K562 (cell line): Measurements from ENCODE around the gene MAN1A1. TPM values are rescaled to one million over a fixed set of nuclear protein-coding genes. Genes with fewer than 3 reads are reported as not detected.

ENCODE experiments used
- GABPB2 ChIP-seq: fragments of 250-450 bp; sonication (Bioruptor Pico); conservative IDR thresholded peaks from 2 replicates; pipeline ENCODE4 v1.5.1; 2021; ENCODE audit warnings: mild to moderate bottlenecking
- IRF2 ChIP-seq: sonication (generic); formaldehyde crosslinking; IDR thresholded peaks from 2 replicates; pipeline ENCODE4 v1.8.1; 2022; ENCODE audit warnings: mild to moderate bottlenecking, missing genetic modification reagents
- LCOR ChIP-seq: sonication (generic); formaldehyde crosslinking; IDR thresholded peaks from 2 replicates; pipeline ENCODE4 v1.8.0; 2022; ENCODE audit warnings: mild to moderate bottlenecking, missing genetic modification reagents
- LEF1 ChIP-seq: fragments of 450-650 bp; IDR thresholded peaks from 2 replicates; pipeline ENCODE4 v1.6.1; 2016; ENCODE audit warnings: mild to moderate bottlenecking
- MYNN ChIP-seq, 2 experiments: sonication (generic); formaldehyde crosslinking in 1 of 2; IDR thresholded peaks; 2 replicates each; pipeline versions ENCODE4 v1.5.0 to v1.6.1; 2016 to 2020; ENCODE audit warnings: antibody characterized with exemption in 1 of 2, missing genetic modification reagents in 1 of 2
- PRPF4 ChIP-seq: fragments of 200-400 bp; formaldehyde crosslinking; IDR thresholded peaks from one replicate; pipeline ENCODE4 v1.6.1; 2017; ENCODE audit warnings: low read length, low read depth, mild to moderate bottlenecking; ENCODE audit not compliant: insufficient read depth, poor library complexity, severe bottlenecking
- RBBP5 ChIP-seq: fragments of 200-600 bp; sonication (generic); IDR thresholded peaks from 2 replicates; pipeline ENCODE4 v1.6.1; 2012; ENCODE audit warnings: borderline replicate concordance, mild to moderate bottlenecking, low read length, control low read depth, inconsistent platforms; ENCODE audit not compliant: insufficient read depth, poor library complexity, severe bottlenecking
- RBM22 ChIP-seq: fragments of 200-400 bp; formaldehyde crosslinking; IDR thresholded peaks from 2 replicates; pipeline ENCODE4 v1.6.1; 2018; ENCODE audit warnings: low read length, low read depth; ENCODE audit not compliant: poor library complexity, severe bottlenecking
- RNF2 ChIP-seq: sonication (generic); IDR thresholded peaks from 2 replicates; pipeline ENCODE4 v1.6.1; 2016
- RNF219 ChIP-seq: fragments of 250-450 bp; sonication (Bioruptor Pico); IDR thresholded peaks from 2 replicates; pipeline ENCODE4 v1.5.0; 2022; ENCODE audit warnings: mild to moderate bottlenecking
- SMAD4 ChIP-seq: fragments of 250-450 bp; sonication (Bioruptor Pico); conservative IDR thresholded peaks from 2 replicates; pipeline ENCODE4 v1.8.0; 2021; ENCODE audit warnings: inconsistent platforms, mild to moderate bottlenecking, moderate library complexity
- ZNF592 ChIP-seq: fragments of 450-650 bp; IDR thresholded peaks from 2 replicates; pipeline ENCODE4 v1.6.1; 2017; ENCODE audit warnings: antibody characterized with exemption, mild to moderate bottlenecking
- ZNF740 ChIP-seq, 3 experiments: fragments of 200-800 bp in 1 of 3; sonication (Bioruptor generic) in 1 of 3; sonication (generic) in 1 of 3; formaldehyde crosslinking in 1 of 3; IDR thresholded peaks; 2 replicates each; pipeline versions ENCODE4 v1.6.1 to v1.8.0; 2016 to 2022; ENCODE audit warnings: mild to moderate bottlenecking in 2 of 3, missing compliant biosample characterization in 2 of 3, missing genetic modification characterization in 2 of 3, missing genetic modification reagents in 1 of 3
- polyA plus RNA-seq, 8 experiments: library from polyadenylated mRNA; depleted of rRNA in 4 of 8; stranded (reverse) in 5 of 8; unstranded in 3 of 8; fragments of >200 nt; fragmentation: Nextera tagmentation in 2 of 8; fragmentation: Illumina TruSeq in 1 of 8; extraction: Ambion mirVana in 2 of 8; extraction: Trizol in 1 of 8; gene quantifications; 2 replicates each; pipeline versions ENCODE4 v1.2.1 to v1.2.3, GENCODE V29; 2011 to 2014; ENCODE audit warnings: inconsistent platforms in 1 of 8, missing spikeins in 1 of 8
- total RNA-seq, 7 experiments: library from RNA; depleted of rRNA in 6 of 7; stranded (reverse); fragments of >200 nt in 6 of 7; fragmentation: Illumina TruSeq in 2 of 7; extraction: Trizol in 2 of 7; gene quantifications; 2 replicates each; pipeline versions ENCODE4 v1.2.1 to v1.2.3, GENCODE V29; 2011 to 2021; ENCODE audit warnings: low replicate concordance in 1 of 7
- TF ChIP-seq, protein P1 (sequence below): fragments of 450-650 bp; formaldehyde crosslinking; IDR thresholded peaks from 2 replicates; pipeline ENCODE4 v1.4.0; 2020; ENCODE audit warnings: mild to moderate bottlenecking, moderate library complexity
- TF ChIP-seq, protein P2 (sequence below): sonication (generic); formaldehyde crosslinking; IDR thresholded peaks from 2 replicates; pipeline ENCODE4 v1.8.0; 2023; ENCODE audit warnings: mild to moderate bottlenecking, missing genetic modification reagents

Gene MAN1A1
- total and polyA plus RNA-seq, 9 of the 15 experiments (the other 6 are each of a cell fraction or from before 2014, with no cell fraction given), result 24.5 to 78.4 (median 59.7) TPM

GRCh38 chr6:119349361-119350201 lies at the start of gene MAN1A1 (continued):
- TF ChIP-seq RNF2 (no peak), RBM22 (no peak), RBBP5 (peak; percentile 66), GABPB2 (CRISPR knock-in tag) (no peak), LCOR (CRISPR knock-in tag) (no peak; the same call in 1 of the 2 replicates), ZNF740 (CRISPR knock-in tag; IDR thresholded peaks at IDR 0.05) (no peak), ZNF740 (tag; IDR thresholded peaks at IDR 0.05) (no peak; a peak in 1 of 4 replicates), MYNN (IDR thresholded peaks at IDR 0.05) (no peak), MYNN (CRISPR knock-in tag; IDR thresholded peaks at IDR 0.05) (no peak), ZNF592 (no peak), LEF1 (0 out of 2 replicates have a peak, but pooled peaks have one; percentile 18), RNF219 (no peak), IRF2 (CRISPR knock-in tag) (no peak), SMAD4 (CRISPR knock-in tag) (peak; percentile 82; the same call in 1 of the 2 replicates), PRPF4 (no peak)
- TF ChIP-seq, protein P1, sequence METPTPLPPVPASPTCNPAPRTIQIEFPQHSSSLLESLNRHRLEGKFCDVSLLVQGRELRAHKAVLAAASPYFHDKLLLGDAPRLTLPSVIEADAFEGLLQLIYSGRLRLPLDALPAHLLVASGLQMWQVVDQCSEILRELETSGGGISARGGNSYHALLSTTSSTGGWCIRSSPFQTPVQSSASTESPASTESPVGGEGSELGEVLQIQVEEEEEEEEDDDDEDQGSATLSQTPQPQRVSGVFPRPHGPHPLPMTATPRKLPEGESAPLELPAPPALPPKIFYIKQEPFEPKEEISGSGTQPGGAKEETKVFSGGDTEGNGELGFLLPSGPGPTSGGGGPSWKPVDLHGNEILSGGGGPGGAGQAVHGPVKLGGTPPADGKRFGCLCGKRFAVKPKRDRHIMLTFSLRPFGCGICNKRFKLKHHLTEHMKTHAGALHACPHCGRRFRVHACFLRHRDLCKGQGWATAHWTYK (CRISPR knock-in tag), result peak; percentile 27; the same call in 1 of the 2 replicates
- TF ChIP-seq, protein P2, sequence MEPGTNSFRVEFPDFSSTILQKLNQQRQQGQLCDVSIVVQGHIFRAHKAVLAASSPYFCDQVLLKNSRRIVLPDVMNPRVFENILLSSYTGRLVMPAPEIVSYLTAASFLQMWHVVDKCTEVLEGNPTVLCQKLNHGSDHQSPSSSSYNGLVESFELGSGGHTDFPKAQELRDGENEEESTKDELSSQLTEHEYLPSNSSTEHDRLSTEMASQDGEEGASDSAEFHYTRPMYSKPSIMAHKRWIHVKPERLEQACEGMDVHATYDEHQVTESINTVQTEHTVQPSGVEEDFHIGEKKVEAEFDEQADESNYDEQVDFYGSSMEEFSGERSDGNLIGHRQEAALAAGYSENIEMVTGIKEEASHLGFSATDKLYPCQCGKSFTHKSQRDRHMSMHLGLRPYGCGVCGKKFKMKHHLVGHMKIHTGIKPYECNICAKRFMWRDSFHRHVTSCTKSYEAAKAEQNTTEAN (CRISPR knock-in tag), result no peak
